Non-pigmented ciliary epithelial cell (primary cell): ENCODE measurements around the gene GJB6.

ENCODE experiments used
- DNase-seq: peaks from one replicate; pipeline ENCODE4 v3.0.0-alpha.2; 2010; ENCODE audit warnings: low read depth

The GJB6 gene

DNA sequence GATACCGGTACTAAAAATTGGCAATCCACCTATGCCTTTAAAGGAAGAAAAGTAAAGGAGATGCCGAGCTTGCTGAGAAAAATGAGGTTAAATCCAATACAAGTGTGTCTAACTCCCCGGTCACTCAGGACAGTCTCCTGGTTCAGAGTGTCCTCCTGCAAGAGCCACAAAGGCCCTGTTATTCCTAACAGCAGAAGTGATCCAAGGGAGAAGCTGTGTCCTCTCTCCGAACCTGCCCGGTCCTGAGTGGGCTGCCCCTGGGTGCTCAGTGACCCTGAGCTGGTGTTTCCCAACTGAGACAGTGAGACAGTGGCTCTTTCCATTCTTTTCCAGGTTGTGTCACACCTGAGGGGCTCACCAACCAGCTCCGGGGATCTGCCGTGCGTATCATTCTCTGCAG lies 4.8 kb downstream of the GJB6 start:
- no peak for DNase-seq

- DNase-seq = no peak
These were observed 9.6 kb downstream of the GJB6 start for GRCh38 chr13:20222553-20222952.

DNA sequence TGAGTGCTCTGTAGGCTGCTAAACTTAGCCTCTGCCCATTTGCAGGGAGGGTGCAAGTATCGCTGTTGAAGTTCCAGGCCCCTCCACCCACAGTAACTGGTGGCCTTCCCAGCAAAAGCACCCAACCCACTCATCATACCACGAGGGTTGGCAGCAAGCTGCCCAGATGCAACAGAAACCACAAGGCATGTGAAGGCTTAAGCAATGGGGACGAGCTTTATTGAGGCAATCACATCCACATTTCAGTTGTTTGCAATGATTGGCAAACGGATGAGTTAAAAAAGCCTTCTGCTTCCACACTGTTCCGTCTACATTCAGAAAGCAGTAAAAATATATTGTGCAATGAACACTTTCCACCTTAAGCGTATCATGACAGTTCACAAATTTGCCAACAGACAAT lies 10.3 kb downstream of the GJB6 start:
- DNase-seq = no peak

DNA sequence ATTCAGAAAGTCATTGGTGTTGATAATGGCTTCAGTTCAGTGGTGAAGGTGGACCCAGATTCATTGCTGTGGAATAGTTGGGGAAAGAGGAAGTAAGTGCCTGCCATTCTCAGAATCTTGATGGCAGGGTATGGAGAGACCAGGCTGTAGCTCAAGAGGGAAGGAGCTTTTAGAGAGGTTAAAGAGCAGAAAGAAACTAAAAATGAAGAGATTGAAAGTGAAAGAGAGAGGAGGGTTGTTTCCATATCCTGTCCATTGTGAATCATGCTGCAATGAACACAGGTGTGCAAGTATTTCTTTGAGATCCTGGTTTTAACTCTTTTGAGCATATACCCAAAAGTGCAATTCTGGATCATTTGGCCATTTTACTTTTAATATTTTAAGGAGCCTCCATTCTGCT lies 12.5 kb downstream of the GJB6 start:
- no peak for DNase-seq

GRCh38 chr13:20217168-20217567 lies 15.0 kb downstream of the GJB6 start:
- DNase-seq = no peak

DNA sequence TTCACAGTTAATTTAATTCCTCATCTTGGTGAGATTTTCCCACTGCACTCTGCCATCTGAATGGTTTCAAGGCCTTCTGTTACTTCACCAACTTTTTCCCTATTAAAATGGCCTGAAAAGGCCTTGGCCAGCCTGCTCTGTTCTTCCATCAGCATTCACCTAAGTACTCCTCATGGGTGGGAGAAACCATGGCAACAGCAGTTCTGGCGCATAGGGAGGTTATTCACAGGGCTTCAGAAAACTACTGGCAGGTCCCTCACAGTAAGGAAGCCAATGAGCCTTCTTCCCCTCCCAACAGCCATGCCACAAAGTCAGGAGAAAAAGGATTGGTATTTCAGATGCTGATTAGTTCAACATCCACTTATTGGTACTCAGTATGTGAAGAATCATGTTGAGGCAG lies 22.2 kb downstream of the GJB6 start:
- no peak for DNase-seq

DNA sequence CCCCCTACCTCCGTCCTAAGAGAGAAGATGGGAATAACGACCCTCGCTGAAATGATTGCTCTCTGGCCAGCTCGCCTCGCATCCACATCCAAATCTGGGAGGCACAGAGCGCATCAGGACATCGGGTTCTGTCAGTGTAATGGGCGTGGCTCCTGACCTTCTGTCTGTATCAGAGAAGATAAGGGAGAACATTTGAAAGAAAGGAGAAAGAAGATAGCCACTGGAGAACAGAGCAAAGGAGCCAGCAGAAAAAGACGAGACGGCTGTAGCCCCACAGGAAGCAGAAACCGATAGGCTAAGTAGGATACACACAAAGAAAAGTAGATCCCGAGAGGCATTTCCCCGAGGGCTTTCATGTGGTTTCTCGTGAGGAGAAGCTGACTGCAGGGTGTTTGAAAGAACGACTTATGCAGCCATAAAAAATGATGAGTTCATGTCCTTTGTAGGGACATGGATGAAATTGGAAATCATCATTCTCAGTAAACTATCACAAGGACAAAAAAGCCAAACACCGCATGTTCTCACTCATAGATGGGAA lies 25.4 kb downstream of the GJB6 start:
- no peak for DNase-seq

GRCh38 chr13:20206065-20206697 lies 25.9 kb downstream of the GJB6 start:
- no peak for DNase-seq

DNA sequence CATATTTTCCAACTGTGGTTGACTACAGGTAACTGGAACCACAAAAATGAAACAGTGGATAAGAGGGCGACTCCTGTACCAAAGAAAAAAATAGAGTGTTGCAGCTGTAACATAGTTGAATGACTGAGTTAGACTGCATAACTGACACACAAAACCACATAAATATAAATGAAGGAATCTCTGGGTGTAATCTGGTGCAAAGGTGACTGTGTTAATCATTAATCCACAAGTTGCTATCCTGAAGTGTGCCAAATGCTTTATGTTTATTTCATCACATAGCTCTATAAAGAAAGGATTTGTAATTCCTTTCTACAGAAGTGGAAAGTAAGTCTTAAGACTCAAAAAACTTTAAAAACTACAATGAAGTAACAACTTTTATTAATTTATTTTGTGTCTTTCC lies 33.3 kb downstream of the GJB6 start:
- no peak for DNase-seq

DNA sequence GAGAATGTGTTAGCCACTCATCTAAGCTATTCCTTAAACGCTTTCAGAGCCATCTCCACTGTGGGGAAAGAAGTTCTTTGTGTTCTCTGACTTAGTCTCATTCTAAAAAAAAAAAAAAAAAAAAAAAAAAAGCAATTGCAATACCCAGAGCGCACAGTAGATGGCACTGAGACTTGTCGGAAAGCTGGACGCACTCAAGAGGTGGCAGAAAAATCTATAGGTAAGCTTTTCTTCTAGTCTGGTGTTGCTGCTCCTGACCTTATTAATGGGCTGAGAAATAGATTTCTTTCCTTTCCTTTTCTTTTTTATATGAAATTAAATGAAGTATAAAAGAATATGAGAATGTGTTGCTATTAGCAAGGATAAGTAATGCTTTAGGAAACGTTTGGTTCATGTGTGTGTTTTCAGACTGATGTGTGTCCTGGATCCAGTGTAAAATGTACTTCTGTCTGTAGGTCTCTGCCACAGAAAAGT lies 34.7 kb downstream of the GJB6 start:
- DNase-seq = peak; percentile 10

DNA sequence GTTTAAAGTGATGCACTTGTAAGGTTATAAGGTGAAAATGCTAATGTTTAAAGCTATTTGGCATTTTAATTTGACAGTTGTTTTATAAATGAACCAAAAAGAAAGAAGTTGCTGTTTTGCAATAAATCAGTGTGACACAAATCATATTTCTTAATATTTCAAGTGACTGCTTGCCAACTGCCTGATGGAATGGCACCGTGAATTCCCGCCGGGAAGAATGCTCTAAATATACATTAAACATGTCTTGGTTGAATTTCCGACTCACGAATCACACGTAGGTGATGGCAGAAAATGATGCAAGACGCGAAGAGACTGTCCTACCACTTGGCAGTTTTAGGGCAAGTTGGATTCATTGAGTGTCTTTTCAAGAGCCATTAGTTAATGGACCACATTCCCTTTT lies 36.3 kb downstream of the GJB6 start:
- DNase-seq = no peak

DNA sequence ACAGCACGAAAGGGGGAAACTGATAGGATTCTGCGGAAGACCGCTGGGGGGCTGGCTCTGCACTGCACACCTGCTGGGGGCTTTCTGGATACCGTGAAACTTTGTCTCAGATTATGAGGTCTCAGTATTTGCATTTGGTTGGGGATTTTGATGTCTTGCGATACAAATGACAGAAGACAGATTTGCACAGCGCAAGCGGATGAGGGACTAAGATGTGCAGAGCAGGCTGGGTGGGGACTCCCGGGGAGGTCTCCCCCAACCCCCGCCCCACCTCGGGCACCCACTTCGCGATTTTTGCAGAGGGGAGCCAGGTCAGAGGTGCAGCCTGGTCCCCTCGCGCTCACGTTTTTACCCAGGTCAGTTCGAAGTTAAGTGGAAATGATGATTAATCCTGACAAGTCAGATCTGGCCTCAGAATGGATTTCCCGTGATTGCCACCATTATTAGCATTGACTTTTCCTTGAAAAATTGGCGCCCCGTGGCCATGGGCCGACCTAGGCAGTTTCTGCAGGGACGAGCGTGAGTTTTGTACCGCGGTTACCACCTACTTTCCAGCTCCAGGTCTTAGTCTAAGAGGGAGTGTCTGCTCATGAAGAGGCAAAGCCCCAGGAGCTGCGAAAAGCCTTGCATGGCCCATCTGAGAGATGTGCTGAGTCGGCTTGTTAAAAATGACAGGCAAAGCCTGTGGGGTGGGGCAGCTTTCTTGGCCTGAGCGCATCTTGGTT lies 38.0 kb downstream of the GJB6 start:
- no peak for DNase-seq

- DNase-seq = no peak
These were observed 38.8 kb downstream of the GJB6 start for GRCh38 chr13:20193162-20193906.

DNA sequence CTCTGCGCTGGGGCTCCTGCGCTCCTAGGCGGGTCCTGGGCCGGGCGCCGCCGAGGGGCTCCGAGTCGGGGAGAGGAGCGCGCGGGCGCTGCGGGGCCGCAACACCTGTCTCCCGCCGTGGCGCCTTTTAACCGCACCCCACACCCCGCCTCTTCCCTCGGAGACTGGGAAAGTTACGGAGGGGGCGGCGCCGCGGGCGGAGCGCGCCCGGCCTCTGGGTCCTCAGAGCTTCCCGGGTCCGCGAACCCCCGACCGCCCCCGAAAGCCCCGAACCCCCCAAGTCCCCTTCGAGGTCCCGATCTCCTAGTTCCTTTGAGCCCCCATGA lies 39.3 kb downstream of the GJB6 start, which contains the start of gene GJB2:
GJB2 (minus strand) TSS at position 103 of the 326 bp plus-strand sequence. CDS start 3,357 bp downstream, outside the sequence.
- no peak for DNase-seq

- DNase-seq = no peak
These were observed 39.8 kb downstream of the GJB6 start for GRCh38 chr13:20192158-20192835.

DNA sequence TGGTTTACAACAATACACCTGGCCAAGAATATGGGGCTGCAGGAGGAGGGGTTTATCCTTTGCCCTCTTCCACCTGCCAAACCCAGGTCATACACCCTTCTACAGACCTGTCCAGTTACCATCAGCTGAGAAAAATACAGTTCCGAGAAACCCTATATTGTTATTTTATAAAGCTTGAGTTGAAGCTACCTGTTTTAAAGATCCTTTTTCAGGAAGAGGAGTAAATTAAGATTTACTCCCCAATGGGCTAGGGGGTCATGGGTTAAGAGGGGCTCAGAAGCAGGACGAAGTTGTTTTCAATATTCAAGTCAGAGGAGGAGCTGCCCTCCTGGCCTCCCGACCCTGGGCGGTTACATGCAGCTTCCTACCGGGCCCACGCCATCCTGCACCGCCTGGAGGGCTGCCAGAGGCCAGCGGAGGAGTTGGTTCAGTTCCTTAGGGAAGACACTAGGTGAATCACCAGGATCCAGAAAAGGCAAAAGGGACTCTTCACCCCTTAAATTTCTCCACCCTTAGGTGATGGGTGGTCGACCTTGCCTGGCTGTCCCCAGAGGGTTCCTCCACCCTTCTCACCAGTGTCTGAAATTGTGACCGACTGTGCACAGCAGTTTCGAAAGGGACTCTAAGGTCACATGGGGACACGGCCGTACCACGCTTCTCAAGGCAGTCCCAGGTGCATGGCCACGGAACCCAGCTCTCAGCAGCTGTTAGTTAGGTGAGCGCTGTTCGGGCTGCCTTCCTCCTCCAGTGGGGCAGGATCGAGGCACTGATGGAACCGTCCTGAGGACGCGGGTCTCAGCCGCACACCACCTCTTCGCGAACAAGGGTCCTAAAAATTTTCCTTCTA lies 40.6 kb downstream of the GJB6 start:
- no peak for DNase-seq

- peak; percentile 50 for DNase-seq
These were observed 41.4 kb downstream of the GJB6 start for GRCh38 chr13:20190481-20191310.

GRCh38 chr13:20190076-20190475 lies 42.0 kb downstream of the GJB6 start:
- DNase-seq = no peak

DNA sequence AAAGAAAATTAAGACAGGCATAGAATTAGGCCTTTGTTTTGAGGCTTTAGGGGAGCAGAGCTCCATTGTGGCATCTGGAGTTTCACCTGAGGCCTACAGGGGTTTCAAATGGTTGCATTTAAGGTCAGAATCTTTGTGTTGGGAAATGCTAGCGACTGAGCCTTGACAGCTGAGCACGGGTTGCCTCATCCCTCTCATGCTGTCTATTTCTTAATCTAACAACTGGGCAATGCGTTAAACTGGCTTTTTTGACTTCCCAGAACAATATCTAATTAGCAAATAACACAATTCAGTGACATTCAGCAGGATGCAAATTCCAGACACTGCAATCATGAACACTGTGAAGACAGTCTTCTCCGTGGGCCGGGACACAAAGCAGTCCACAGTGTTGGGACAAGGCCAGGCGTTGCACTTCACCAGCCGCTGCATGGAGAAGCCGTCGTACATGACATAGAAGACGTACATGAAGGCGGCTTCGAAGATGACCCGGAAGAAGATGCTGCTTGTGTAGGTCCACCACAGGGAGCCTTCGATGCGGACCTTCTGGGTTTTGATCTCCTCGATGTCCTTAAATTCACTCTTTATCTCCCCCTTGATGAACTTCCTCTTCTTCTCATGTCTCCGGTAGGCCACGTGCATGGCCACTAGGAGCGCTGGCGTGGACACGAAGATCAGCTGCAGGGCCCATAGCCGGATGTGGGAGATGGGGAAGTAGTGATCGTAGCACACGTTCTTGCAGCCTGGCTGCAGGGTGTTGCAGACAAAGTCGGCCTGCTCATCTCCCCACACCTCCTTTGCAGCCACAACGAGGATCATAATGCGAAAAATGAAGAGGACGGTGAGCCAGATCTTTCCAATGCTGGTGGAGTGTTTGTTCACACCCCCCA lies 43.2 kb downstream of the GJB6 start:
- DNase-seq = no peak
